Esophagus muscularis mucosa (tissue), 4 donors: Measurements from ENCODE around the gene DAZAP2. TPM values are rescaled to one million over a fixed set of nuclear protein-coding genes. Genes with fewer than 3 reads are reported as not detected.

ENCODE experiments used
- DNase-seq: peaks from one replicate; pipeline ENCODE4 v3.0.0-alpha.2; 2017; ENCODE audit errors: extremely low spot score
- H3K27ac ChIP-seq, 4 donors: fragments of 200-600 bp; sonication (generic); replicated peaks in 1 of 4; 1 replicate in 3 of 4; 2 replicates in 1 of 4; pipeline ENCODE4 v1.5.1; 2016 to 2019; ENCODE audit warnings: mild to moderate bottlenecking in 1 of 4
- H3K27me3 ChIP-seq, 4 donors: fragments of 200-600 bp; sonication (generic); one replicate each; pipeline versions ENCODE4 v1.5.1 to v1.6.0; 2016 to 2019
- H3K36me3 ChIP-seq, 4 donors: fragments of 200-600 bp; sonication (generic); one replicate each; pipeline ENCODE4 v1.5.1; 2016 to 2019
- H3K4me1 ChIP-seq, 4 donors: fragments of 200-600 bp; sonication (generic); one replicate each; pipeline ENCODE4 v1.5.1; 2016 to 2019
- H3K4me3 ChIP-seq, 4 donors: fragments of 200-600 bp; sonication (generic); 1 replicate in 2 of 4; 2 replicates in 2 of 4; pipeline ENCODE4 v1.5.1; 2016 to 2019; ENCODE audit warnings: mild to moderate bottlenecking in 4 of 4, moderate library complexity in 1 of 4
- H3K9me3 ChIP-seq, 4 donors: fragments of 200-600 bp; sonication (generic); 1 replicate in 3 of 4; 2 replicates in 1 of 4; pipeline ENCODE4 v1.5.1; 2016 to 2019
- EP300 ChIP-seq: sonication (generic); formaldehyde crosslinking; IDR thresholded peaks from one replicate; pipeline ENCODE4 v1.6.1; 2017; ENCODE audit warnings: antibody characterized with exemption
- POLR2A ChIP-seq: fragments of 450-650 bp; IDR thresholded peaks from one replicate; pipeline ENCODE4 v1.6.1; 2017; ENCODE audit warnings: antibody characterized with exemption, moderate library complexity, mild to moderate bottlenecking, low read depth
- POLR2AphosphoS5 ChIP-seq, 2 donors: sonication (generic); formaldehyde crosslinking; IDR thresholded peaks; one replicate each; pipeline ENCODE4 v1.6.1; 2017; ENCODE audit warnings: antibody characterized with exemption in 2 of 2
- WGBS: methylation state at CpG from one replicate; pipeline ENCODE4 v1.1.5; 2018; 5-methylcytosine and 5-hydroxymethylcytosine counted together
- intact Hi-C: fragments of 100-400 bp; cut with DNase I; formaldehyde crosslinking; loops from one replicate; pipeline ENCODE4 v1.15.1; 2023
- total RNA-seq, 4 donors: library from RNA; depleted of rRNA; stranded (reverse); fragments of >200 nt; gene quantifications; one replicate each; pipeline versions ENCODE4 v1.1.0 to v1.2.1, GENCODE V29; 2016
- TF ChIP-seq, protein P1 (sequence below), 3 experiments: fragments of 200-600 bp in 2 of 3; fragments of 450-650 bp in 1 of 3; sonication (generic) in 2 of 3; IDR thresholded peaks; one replicate each; pipeline ENCODE4 v1.5.1; 2017 to 2019; ENCODE audit warnings: antibody characterized with exemption in 3 of 3, mild to moderate bottlenecking in 2 of 3, moderate library complexity in 1 of 3

DAZAP2 gene
- total RNA-seq, 4 donors from 2014 or later: 247 to 451 (median 356) TPM

GRCh38 chr12:51210690-51211395 is 27.8 kb upstream of the DAZAP2 start:
- Histone ChIP-seq H3K4me3 (no peak overlapping the region), H3K9me3 (no peaks in the 10 kb centered on the region), H3K27me3 (no peaks in the 10 kb centered on the region), H3K27ac (no peak overlapping the region), H3K36me3 (peaks cover 0 to 37% (median 17%) of the 10 kb centered on the region in 4 donors), H3K4me1 (peaks cover 0 to 3% (median under 1%) of the 10 kb centered on the region in 4 donors)
- intact Hi-C loops: no loop called here
- 89% methylated on average over 2 of the region's 2 CpGs for WGBS
- no peak for DNase-seq
- TF ChIP-seq POLR2A: no peak
- TF ChIP-seq, protein P1, sequence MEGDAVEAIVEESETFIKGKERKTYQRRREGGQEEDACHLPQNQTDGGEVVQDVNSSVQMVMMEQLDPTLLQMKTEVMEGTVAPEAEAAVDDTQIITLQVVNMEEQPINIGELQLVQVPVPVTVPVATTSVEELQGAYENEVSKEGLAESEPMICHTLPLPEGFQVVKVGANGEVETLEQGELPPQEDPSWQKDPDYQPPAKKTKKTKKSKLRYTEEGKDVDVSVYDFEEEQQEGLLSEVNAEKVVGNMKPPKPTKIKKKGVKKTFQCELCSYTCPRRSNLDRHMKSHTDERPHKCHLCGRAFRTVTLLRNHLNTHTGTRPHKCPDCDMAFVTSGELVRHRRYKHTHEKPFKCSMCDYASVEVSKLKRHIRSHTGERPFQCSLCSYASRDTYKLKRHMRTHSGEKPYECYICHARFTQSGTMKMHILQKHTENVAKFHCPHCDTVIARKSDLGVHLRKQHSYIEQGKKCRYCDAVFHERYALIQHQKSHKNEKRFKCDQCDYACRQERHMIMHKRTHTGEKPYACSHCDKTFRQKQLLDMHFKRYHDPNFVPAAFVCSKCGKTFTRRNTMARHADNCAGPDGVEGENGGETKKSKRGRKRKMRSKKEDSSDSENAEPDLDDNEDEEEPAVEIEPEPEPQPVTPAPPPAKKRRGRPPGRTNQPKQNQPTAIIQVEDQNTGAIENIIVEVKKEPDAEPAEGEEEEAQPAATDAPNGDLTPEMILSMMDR (IDR thresholded peaks at IDR 0.05): no peak
- no peak for TF ChIP-seq EP300
- TF ChIP-seq POLR2AphosphoS5 (IDR thresholded peaks at IDR 0.05): no peak

DNA sequence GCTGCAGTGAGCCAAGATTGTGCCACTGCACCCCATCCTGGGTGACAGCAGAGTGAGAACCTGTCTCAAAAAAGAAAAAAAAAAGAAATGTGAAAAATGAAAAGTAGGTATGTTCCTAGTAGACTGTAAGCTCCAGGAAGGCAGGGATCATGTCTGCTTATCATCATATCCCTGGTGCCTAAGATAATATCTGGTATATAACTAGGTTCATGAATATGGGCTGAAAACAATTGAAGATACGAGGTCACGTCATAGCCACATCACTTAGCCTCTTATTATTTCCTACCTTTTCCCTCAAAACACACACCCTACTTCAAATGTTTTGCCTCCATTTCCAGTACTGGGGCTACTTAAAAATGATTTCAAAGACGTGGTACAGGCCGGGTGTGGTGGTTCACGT is 23.7 kb upstream of the DAZAP2 start:
- TF ChIP-seq, protein P1 (IDR thresholded peaks at IDR 0.05): no peak
- TF ChIP-seq POLR2A (no peak), POLR2AphosphoS5 (IDR thresholded peaks at IDR 0.05) (no peak), EP300 (no peak)
- DNase-seq: no peak
- Histone ChIP-seq H3K27ac (no peak overlapping the region), H3K36me3 (peaks cover 0 to 14% (median 6%) of the 10 kb centered on the region in 4 donors), H3K4me3 (no peak overlapping the region), H3K27me3 (no peaks in the 10 kb centered on the region), H3K4me1 (peaks cover 17 to 29% (median 24%) of the 10 kb centered on the region in 4 donors), H3K9me3 (no peaks in the 10 kb centered on the region)
- intact Hi-C loops: loop anchor here (5.0 kb wide), 2 partner anchors 43 to 133 kb away; partner anchors contain the start of genes CSRNP2 and TFCP2
- 94% methylated on average over 5 of the region's 5 CpGs for WGBS

DNA sequence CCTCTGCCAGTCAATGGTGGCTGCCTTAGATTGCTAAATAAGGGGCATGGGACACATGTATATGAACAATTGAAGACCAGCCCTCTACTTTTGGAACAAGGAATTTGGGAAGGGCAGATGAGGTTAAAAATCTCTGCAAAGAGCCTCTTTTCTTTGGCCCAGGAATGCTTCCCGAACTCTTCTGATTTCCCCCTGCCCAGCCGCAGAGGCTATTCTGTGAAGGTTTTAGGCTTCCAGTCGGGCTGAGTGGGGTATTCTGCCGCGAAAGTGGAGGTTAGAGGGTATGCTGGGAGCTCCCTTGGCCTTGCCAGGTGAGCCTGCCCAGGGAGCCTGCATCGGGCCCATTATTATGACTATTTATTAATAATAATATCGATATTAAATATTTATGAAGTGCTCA is 22.0 kb upstream of the DAZAP2 start:
- H3K36me3 ChIP-seq: peaks cover 0 to 8% (median 2%) of the 10 kb centered on the region in 4 donors
- no peak for TF ChIP-seq EP300
- TF ChIP-seq, protein P1 (IDR thresholded peaks at IDR 0.05): no peak
- no peak for TF ChIP-seq POLR2A
- no peak for TF ChIP-seq POLR2AphosphoS5 (IDR thresholded peaks at IDR 0.05)
- H3K4me3 ChIP-seq: peak overlapping the region; percentile 80 to 98 (median 96)
- WGBS: 37% methylated on average over 7 of the region's 7 CpGs
- intact Hi-C loops: loop anchor here (5.0 kb wide), 2 partner anchors 44 to 134 kb away; partner anchors contain the start of genes CSRNP2 and TFCP2
- no peaks in the 10 kb centered on the region for H3K27me3 ChIP-seq
- no peaks in the 10 kb centered on the region for H3K9me3 ChIP-seq
- H3K27ac ChIP-seq: peak overlapping the region; percentile 97 to 100 (median 99)
- DNase-seq: no peak
- peaks cover 17 to 29% (median 24%) of the 10 kb centered on the region in 4 donors for H3K4me1 ChIP-seq

DNA sequence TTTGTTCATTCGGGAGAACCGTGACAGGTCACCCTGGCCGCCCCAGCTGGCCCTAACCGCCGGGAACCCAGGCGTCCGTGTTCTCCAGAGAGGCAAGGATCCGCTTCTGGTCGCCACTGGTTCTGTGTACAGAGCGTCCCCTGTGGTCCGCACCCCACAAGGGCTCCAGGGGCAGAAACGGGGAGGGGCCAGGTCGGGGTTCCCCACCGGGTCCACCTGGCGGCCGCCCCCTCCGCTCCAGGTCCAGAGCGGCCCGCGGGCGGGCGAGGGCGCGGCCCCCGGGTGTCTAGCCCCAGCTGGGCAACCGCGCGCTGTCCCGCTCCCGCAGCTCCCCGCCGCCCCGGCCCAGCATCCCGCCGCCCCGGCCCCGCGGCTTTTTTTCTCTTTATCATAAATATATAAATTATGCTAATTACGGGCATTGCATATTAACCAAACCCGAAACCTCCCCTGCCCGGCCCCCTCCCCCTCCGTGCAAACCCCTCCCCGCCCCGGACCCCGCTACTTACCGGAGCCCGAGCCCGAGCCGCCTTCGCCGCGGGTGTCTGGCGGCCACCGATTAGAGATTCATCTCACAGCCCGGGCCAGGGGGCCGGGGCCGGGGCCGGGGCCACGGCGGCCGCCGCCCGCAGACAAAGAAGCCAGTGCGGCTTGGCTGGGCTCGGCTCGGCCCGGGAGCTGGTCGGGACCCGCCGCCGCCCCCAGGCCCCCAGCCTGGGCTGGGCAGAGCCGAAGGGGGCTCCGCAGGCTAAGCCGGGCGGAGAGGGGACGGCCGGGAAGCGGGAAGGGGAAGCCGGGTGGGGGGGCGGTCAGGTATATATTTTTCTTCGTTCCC is 21.3 kb upstream of the DAZAP2 start:
- peaks cover 0 to 8% (median 2%) of the 10 kb centered on the region in 4 donors for H3K36me3 ChIP-seq
- peak; percentile 94 for DNase-seq
- H3K4me1 ChIP-seq: peaks cover 17 to 29% (median 24%) of the 10 kb centered on the region in 4 donors
- H3K4me3 ChIP-seq: peak overlapping the region; percentile 80 to 98 (median 96)
- peak overlapping the region; percentile 97 to 100 (median 99) for H3K27ac ChIP-seq
- no peaks in the 10 kb centered on the region for H3K27me3 ChIP-seq
- intact Hi-C loops: loop anchor here (5.0 kb wide), 2 partner anchors 45 to 135 kb away; partner anchors contain the start of genes CSRNP2 and TFCP2
- WGBS: under 1% methylated on average over 49 of the region's 81 CpGs
- peak; percentile 15 to 24 for TF ChIP-seq POLR2AphosphoS5 (IDR thresholded peaks at IDR 0.05)
- TF ChIP-seq, protein P1 (IDR thresholded peaks at IDR 0.05): peak in 2 of 3 experiments; percentile 26 to 29
- TF ChIP-seq POLR2A: no peak
- TF ChIP-seq EP300: no peak
- H3K9me3 ChIP-seq: no peaks in the 10 kb centered on the region
